ENCODE measurements around the gene ARMC6. TPM values are rescaled to one million over a fixed set of nuclear protein-coding genes. Genes with fewer than 3 reads are reported as not detected.
"Not testable (repeated sequence)": the region's sequence is repeated elsewhere in the genome, so short reads cannot be mapped to it uniquely, and the experiment has no call there.

Gene ARMC6
- total RNA-seq, 3 donors from 2014 or later (not counting 1 experiment from before 2014, with no cell fraction given), result 19.3 to 21.2 (median 21.0) TPM

GRCh38 chr19:19106056-19106551, 72.7 kb downstream of the ARMC6 start:
- Histone ChIP-seq H3K4me3 (ENCODE audit: low read length) (no peak overlapping the region), H3K27ac (ENCODE audit: low read length) (no peak overlapping the region)

GRCh38 chr19:19106938-19107337, 73.5 kb downstream of the ARMC6 start:
- H3K4me1 ChIP-seq (ENCODE audit: control insufficient read depth, insufficient read depth, low read length), result peaks cover 10% of the 10 kb centered on the region
- H3K27ac Mint-ChIP-seq; H3K9me3 ChIP-seq (ENCODE audit: control insufficient read depth, insufficient read depth, low read length); H3K36me3 ChIP-seq (ENCODE audit: control insufficient read depth, insufficient read depth, low read length); H3K9me3 Mint-ChIP-seq; ATAC-seq; H3K4me3 Mint-ChIP-seq; H3K4me3 ChIP-seq (ENCODE audit: low read length); H3K27me3 ChIP-seq (ENCODE audit: control insufficient read depth, insufficient read depth, low read length); DNase-seq; intact Hi-C loops (cut with micrococcal nuclease); H3K36me3 Mint-ChIP-seq; H3K27ac ChIP-seq (ENCODE audit: low read length); H3K27me3 Mint-ChIP-seq (ENCODE audit: low read depth in 2 of 2): not testable (repeated sequence)
- 98% methylated on average over 7 of the region's 7 CpGs for WGBS (ENCODE audit: insufficient coverage)
- H3K4me1 Mint-ChIP-seq, result peaks cover 0 to 12% of the 10 kb centered on the region in 2 donors

More at GRCh38 chr19:19106056-19106551, 72.7 kb downstream of the ARMC6 start:
- ATAC-seq (no peak), DNase-seq (no peak)
- Histone ChIP-seq H3K27me3 (ENCODE audit: control insufficient read depth, insufficient read depth, low read length) (no peaks in the 10 kb centered on the region), H3K36me3 (ENCODE audit: control insufficient read depth, insufficient read depth, low read length) (peaks cover 8% of the 10 kb centered on the region), H3K4me1 (ENCODE audit: control insufficient read depth, insufficient read depth, low read length) (peaks cover 10% of the 10 kb centered on the region), H3K9me3 (ENCODE audit: control insufficient read depth, insufficient read depth, low read length) (no peaks in the 10 kb centered on the region)
- Mint-ChIP-seq H3K27ac (no peak overlapping the region), H3K27me3 (ENCODE audit: low read depth in 2 of 2) (no peaks in the 10 kb centered on the region), H3K9me3 (no peaks in the 10 kb centered on the region), H3K36me3 (no peaks in the 10 kb centered on the region), H3K4me1 (peaks cover 0 to 6% of the 10 kb centered on the region in 2 donors), H3K4me3 (no peak overlapping the region)
- TF ChIP-seq CTCF (IDR thresholded peaks at IDR 0.05), result no peak
- intact Hi-C loops (cut with micrococcal nuclease), result no loop called here
- 93% methylated on average over 25 of the region's 25 CpGs for WGBS (ENCODE audit: insufficient coverage)

GRCh38 chr19:19107654-19108053, 74.3 kb downstream of the ARMC6 start:
- Histone ChIP-seq H3K4me3 (ENCODE audit: low read length) (no peak overlapping the region), H3K36me3 (ENCODE audit: control insufficient read depth, insufficient read depth, low read length) (peaks cover 6% of the 10 kb centered on the region), H3K27me3 (ENCODE audit: control insufficient read depth, insufficient read depth, low read length) (no peaks in the 10 kb centered on the region), H3K4me1 (ENCODE audit: control insufficient read depth, insufficient read depth, low read length) (peaks cover 10% of the 10 kb centered on the region), H3K9me3 (ENCODE audit: control insufficient read depth, insufficient read depth, low read length) (no peaks in the 10 kb centered on the region), H3K27ac (ENCODE audit: low read length) (no peak overlapping the region)
- no peak for DNase-seq
- no peak overlapping the region for H3K27ac Mint-ChIP-seq
- H3K4me1 Mint-ChIP-seq, result peaks cover 0 to 16% of the 10 kb centered on the region in 2 donors
- no peak for ATAC-seq
- H3K9me3 Mint-ChIP-seq, result no peaks in the 10 kb centered on the region
- H3K36me3 Mint-ChIP-seq, result no peaks in the 10 kb centered on the region
- 97% methylated on average over 8 of the region's 11 CpGs for WGBS (ENCODE audit: insufficient coverage)
- H3K4me3 Mint-ChIP-seq, result no peak overlapping the region
- TF ChIP-seq CTCF (IDR thresholded peaks at IDR 0.05), result no peak
- no peaks in the 10 kb centered on the region for H3K27me3 Mint-ChIP-seq (ENCODE audit: low read depth in 2 of 2)
- intact Hi-C loops (cut with micrococcal nuclease), result no loop called here

Other genes starting within 250 kb of the ARMC6 start
- not detected for gene COMP, start 242.3 kb upstream of the ARMC6 start, total RNA-seq
- 100 to 1,000 TPM; 123 to 140 (median 138) TPM for gene UPF1, start 201.6 kb upstream of the ARMC6 start, total RNA-seq
- not detected for gene CERS1, start 137.4 kb upstream of the ARMC6 start, total RNA-seq
- gene COPE, start 114.2 kb upstream of the ARMC6 start, total RNA-seq, result 100 to 1,000 TPM; 204 to 228 (median 218) TPM
- gene DDX49, start 113.9 kb upstream of the ARMC6 start, total RNA-seq, result 10 to 100 TPM; 59.3 to 66.9 (median 62.9) TPM
- 1 to 10 TPM in 1 of 3 donors, under 1 TPM in 1, not detected in 1; 0.19 to 4.8 TPM for gene HOMER3, start 92.4 kb upstream of the ARMC6 start, total RNA-seq
- 100 to 1,000 TPM; 220 to 237 (median 236) TPM for gene SUGP2, start 86 bp upstream of the ARMC6 start, total RNA-seq
- gene SLC25A42, start 30.4 kb downstream of the ARMC6 start, total RNA-seq, result 10 to 100 TPM; 34.6 to 50.3 (median 41.8) TPM
- 10 to 100 TPM; 13.9 to 16.5 (median 14.2) TPM for gene TMEM161A, start 104.9 kb downstream of the ARMC6 start, total RNA-seq
- gene MEF2B, start 136.7 kb downstream of the ARMC6 start, total RNA-seq, result 1 to 10 TPM; 4.7 to 7.0 (median 5.6) TPM
- gene BORCS8, start 158.5 kb downstream of the ARMC6 start, total RNA-seq, result 10 to 100 TPM; 28.2 to 42.4 (median 33.2) TPM
- 10 to 100 TPM; 50.1 to 67.5 (median 66.0) TPM for gene RFXANK, start 158.7 kb downstream of the ARMC6 start, total RNA-seq
- 10 to 100 TPM; 14.7 to 16.7 (median 16.4) TPM for gene NR2C2AP, start 169.8 kb downstream of the ARMC6 start, total RNA-seq
- gene NCAN, start 178.4 kb downstream of the ARMC6 start, total RNA-seq, result not detected
- gene TM6SF2, start 239.7 kb downstream of the ARMC6 start, total RNA-seq, result not detected